ES-I3 (cell line): Measurements from ENCODE around the gene TFF1.

Experiments used
- H3K36me3 ChIP-seq: 2 replicates; pipeline ENCODE4 v1.6.1; 2013; ENCODE audit warnings: mild to moderate bottlenecking, low read length, control low read depth, moderate library complexity; ENCODE audit not compliant: insufficient read depth
- H3K4me1 ChIP-seq: 2 replicates; pipeline ENCODE4 v1.6.1; 2013; ENCODE audit warnings: mild to moderate bottlenecking, control low read depth, low read length; ENCODE audit not compliant: insufficient read depth
- H3K9ac ChIP-seq: 2 replicates; pipeline ENCODE4 v1.6.1; 2013; ENCODE audit warnings: low read depth, mild to moderate bottlenecking, low read length, moderate library complexity
- H3K9me3 ChIP-seq: 2 replicates; pipeline ENCODE4 v1.6.1; 2013; ENCODE audit warnings: mild to moderate bottlenecking, low read length, moderate library complexity; ENCODE audit not compliant: control insufficient read depth, insufficient read depth

Gene TFF1

GRCh38 chr21:42381347-42381984, 15.1 kb upstream of the TFF1 start:
- H3K36me3 ChIP-seq, result no peaks in the 10 kb centered on the region
- H3K9me3 ChIP-seq, result no peaks in the 10 kb centered on the region; the same call in 1 of the 2 replicates
- no peak overlapping the region for H3K9ac ChIP-seq
- H3K4me1 ChIP-seq, result no peaks in the 10 kb centered on the region

GRCh38 chr21:42379426-42380215, 13.3 kb upstream of the TFF1 start:
- no peaks in the 10 kb centered on the region for H3K36me3 ChIP-seq
- H3K9ac ChIP-seq, result no peak overlapping the region
- no peaks in the 10 kb centered on the region; the same call in 1 of the 2 replicates for H3K9me3 ChIP-seq
- H3K4me1 ChIP-seq, result 0 out of 2 replicates have a peak, but pooled peaks cover 3% of the 10 kb centered on the region

- 0 out of 2 replicates have a peak, but pooled peaks cover 4% of the 10 kb centered on the region for H3K4me1 ChIP-seq
- H3K9ac ChIP-seq, result no peak overlapping the region
- H3K36me3 ChIP-seq, result no peaks in the 10 kb centered on the region
- no peaks in the 10 kb centered on the region; the same call in 1 of the 2 replicates for H3K9me3 ChIP-seq
Observed at GRCh38 chr21:42378418-42378817, 12.1 kb upstream of the TFF1 start.

- H3K4me1 ChIP-seq, result 0 out of 2 replicates have a peak, but pooled peaks cover 4% of the 10 kb centered on the region
- no peaks in the 10 kb centered on the region for H3K36me3 ChIP-seq
- H3K9me3 ChIP-seq, result no peaks in the 10 kb centered on the region; the same call in 1 of the 2 replicates
- no peak overlapping the region for H3K9ac ChIP-seq
Observed at GRCh38 chr21:42377951-42378340, 11.6 kb upstream of the TFF1 start.

- Histone ChIP-seq H3K9me3 (no peaks in the 10 kb centered on the region; the same call in 1 of the 2 replicates), H3K36me3 (no peaks in the 10 kb centered on the region), H3K4me1 (0 out of 2 replicates have a peak, but pooled peaks cover 4% of the 10 kb centered on the region), H3K9ac (no peak overlapping the region)
Observed at GRCh38 chr21:42377211-42377950, 11.0 kb upstream of the TFF1 start.

GRCh38 chr21:42376338-42376982, 10.1 kb upstream of the TFF1 start:
- H3K9me3 ChIP-seq, result no peaks in the 10 kb centered on the region
- H3K36me3 ChIP-seq, result no peaks in the 10 kb centered on the region
- H3K4me1 ChIP-seq, result 0 out of 2 replicates have a peak, but pooled peaks cover 4% of the 10 kb centered on the region
- no peak overlapping the region for H3K9ac ChIP-seq

- no peaks in the 10 kb centered on the region for H3K36me3 ChIP-seq
- H3K9ac ChIP-seq, result no peak overlapping the region
- no peaks in the 10 kb centered on the region for H3K9me3 ChIP-seq
- H3K4me1 ChIP-seq, result 0 out of 2 replicates have a peak, but pooled peaks cover 4% of the 10 kb centered on the region
Observed at GRCh38 chr21:42375966-42376337, 9.6 kb upstream of the TFF1 start.

GRCh38 chr21:42375506-42375905, 9.2 kb upstream of the TFF1 start:
- H3K9ac ChIP-seq, result no peak overlapping the region
- 0 out of 2 replicates have a peak, but pooled peaks cover 4% of the 10 kb centered on the region for H3K4me1 ChIP-seq
- H3K36me3 ChIP-seq, result no peaks in the 10 kb centered on the region
- no peaks in the 10 kb centered on the region for H3K9me3 ChIP-seq

- no peaks in the 10 kb centered on the region for H3K9me3 ChIP-seq
- 0 out of 2 replicates have a peak, but pooled peaks cover 4% of the 10 kb centered on the region for H3K4me1 ChIP-seq
Observed at GRCh38 chr21:42374864-42375499, 8.6 kb upstream of the TFF1 start.

GRCh38 chr21:42374457-42374856, 8.1 kb upstream of the TFF1 start:
- H3K36me3 ChIP-seq, result no peaks in the 10 kb centered on the region
- no peaks in the 10 kb centered on the region for H3K9me3 ChIP-seq
- 0 out of 2 replicates have a peak, but pooled peaks cover 4% of the 10 kb centered on the region for H3K4me1 ChIP-seq
- no peak overlapping the region for H3K9ac ChIP-seq

More at GRCh38 chr21:42374864-42375499, 8.6 kb upstream of the TFF1 start:
- H3K36me3 ChIP-seq, result no peaks in the 10 kb centered on the region
- no peak overlapping the region for H3K9ac ChIP-seq

GRCh38 chr21:42373908-42374455, 7.6 kb upstream of the TFF1 start:
- Histone ChIP-seq H3K9ac (no peak overlapping the region), H3K4me1 (0 out of 2 replicates have a peak, but pooled peaks cover 4% of the 10 kb centered on the region)

GRCh38 chr21:42373196-42373907, 7.0 kb upstream of the TFF1 start:
- Histone ChIP-seq H3K4me1 (0 out of 2 replicates have a peak, but pooled peaks cover 4% of the 10 kb centered on the region), H3K9ac (no peak overlapping the region), H3K36me3 (no peaks in the 10 kb centered on the region), H3K9me3 (no peaks in the 10 kb centered on the region)

More at GRCh38 chr21:42373908-42374455, 7.6 kb upstream of the TFF1 start:
- no peaks in the 10 kb centered on the region for H3K36me3 ChIP-seq
- H3K9me3 ChIP-seq, result no peaks in the 10 kb centered on the region
